GM18951 (cell line): ENCODE measurements around the gene PPP2R5D.
"Not testable (repeated sequence)": the region's sequence is repeated elsewhere in the genome, so short reads cannot be mapped to it uniquely, and the experiment has no call there.

Experiments
- POLR2A ChIP-seq: IDR thresholded peaks from 4 replicates; pipeline ENCODE4 v1.6.1; 2011; ENCODE audit warnings: mild to moderate bottlenecking; ENCODE audit not compliant: insufficient read length, insufficient read depth; ENCODE audit errors: extremely low read depth
- in situ Hi-C: fragments of 300-500 bp; cut with MboI; formaldehyde crosslinking; loops from one replicate; pipeline ENCODE4 v1.12.0; 2022; ENCODE audit warnings: low sequenced_read_pairs, mixed read lengths, inconsistent platforms; ENCODE audit not compliant: unreplicated experiment

PPP2R5D gene

GRCh38 chr6:42988486-42989020 lies 4.2 kb downstream of the PPP2R5D start:
- in situ Hi-C loops: no loop called here
- TF ChIP-seq POLR2A: no peak

GRCh38 chr6:42989923-42990322 lies 5.6 kb downstream of the PPP2R5D start:
- TF ChIP-seq POLR2A: no peak
- in situ Hi-C loops: no loop called here

GRCh38 chr6:42993445-42993844 lies 9.1 kb downstream of the PPP2R5D start:
- TF ChIP-seq POLR2A: no peak
- in situ Hi-C loops: no loop called here

GRCh38 chr6:42996513-42996912 lies 12.1 kb downstream of the PPP2R5D start:
- in situ Hi-C loops: no loop called here

GRCh38 chr6:42998205-42998604 lies 13.8 kb downstream of the PPP2R5D start:
- in situ Hi-C loops: not testable (repeated sequence)

More at GRCh38 chr6:42996513-42996912, 12.1 kb downstream of the PPP2R5D start:
- TF ChIP-seq POLR2A: no peak

GRCh38 chr6:43001843-43002242 lies 17.5 kb downstream of the PPP2R5D start:
- in situ Hi-C loops: no loop called here

GRCh38 chr6:43005844-43006243 lies 21.5 kb downstream of the PPP2R5D start:
- in situ Hi-C loops: no loop called here

More at GRCh38 chr6:43001843-43002242, 17.5 kb downstream of the PPP2R5D start:
- no peak for TF ChIP-seq POLR2A

GRCh38 chr6:43006251-43006650 lies 21.9 kb downstream of the PPP2R5D start:
- TF ChIP-seq POLR2A: no peak
- in situ Hi-C loops: no loop called here

More at GRCh38 chr6:43005844-43006243, 21.5 kb downstream of the PPP2R5D start:
- no peak for TF ChIP-seq POLR2A

- in situ Hi-C loops: no loop called here
- no peak for TF ChIP-seq POLR2A
Measured at GRCh38 chr6:43007126-43007525, 22.8 kb downstream of the PPP2R5D start.

GRCh38 chr6:43009124-43009523 lies 24.8 kb downstream of the PPP2R5D start:
- TF ChIP-seq POLR2A: no peak
- in situ Hi-C loops: no loop called here

GRCh38 chr6:43011207-43011606 lies 26.8 kb downstream of the PPP2R5D start:
- in situ Hi-C loops: no loop called here
- no peak for TF ChIP-seq POLR2A

- no peak for TF ChIP-seq POLR2A
- in situ Hi-C loops: no loop called here
Measured at GRCh38 chr6:43012364-43012763, 28.0 kb downstream of the PPP2R5D start.

- no peak for TF ChIP-seq POLR2A
- in situ Hi-C loops: no loop called here
Measured at GRCh38 chr6:43013097-43013842, 28.9 kb downstream of the PPP2R5D start.

GRCh38 chr6:43013843-43014433 lies 29.6 kb downstream of the PPP2R5D start, which contains the start of the genes KLHDC3 and MEA1:
Gene KLHDC3, plus strand, starts transcription at chr6:43014249. Its CDS starts 2,944 bp downstream, at chr6:43017193.
Gene MEA1, minus strand, starts transcription at chr6:43013946. Its CDS starts 133 bp downstream, at chr6:43013813.
- in situ Hi-C loops: no loop called here

GRCh38 chr6:43014434-43014909 lies 30.1 kb downstream of the PPP2R5D start:
- no peak for TF ChIP-seq POLR2A
- in situ Hi-C loops: no loop called here

More at GRCh38 chr6:43013843-43014433, 29.6 kb downstream of the PPP2R5D start, which contains the start of the genes KLHDC3 and MEA1:
- peak; percentile 79 for TF ChIP-seq POLR2A
